ENCODE measurements around the gene OLFML2A.

- TF ChIP-seq, protein P1, sequence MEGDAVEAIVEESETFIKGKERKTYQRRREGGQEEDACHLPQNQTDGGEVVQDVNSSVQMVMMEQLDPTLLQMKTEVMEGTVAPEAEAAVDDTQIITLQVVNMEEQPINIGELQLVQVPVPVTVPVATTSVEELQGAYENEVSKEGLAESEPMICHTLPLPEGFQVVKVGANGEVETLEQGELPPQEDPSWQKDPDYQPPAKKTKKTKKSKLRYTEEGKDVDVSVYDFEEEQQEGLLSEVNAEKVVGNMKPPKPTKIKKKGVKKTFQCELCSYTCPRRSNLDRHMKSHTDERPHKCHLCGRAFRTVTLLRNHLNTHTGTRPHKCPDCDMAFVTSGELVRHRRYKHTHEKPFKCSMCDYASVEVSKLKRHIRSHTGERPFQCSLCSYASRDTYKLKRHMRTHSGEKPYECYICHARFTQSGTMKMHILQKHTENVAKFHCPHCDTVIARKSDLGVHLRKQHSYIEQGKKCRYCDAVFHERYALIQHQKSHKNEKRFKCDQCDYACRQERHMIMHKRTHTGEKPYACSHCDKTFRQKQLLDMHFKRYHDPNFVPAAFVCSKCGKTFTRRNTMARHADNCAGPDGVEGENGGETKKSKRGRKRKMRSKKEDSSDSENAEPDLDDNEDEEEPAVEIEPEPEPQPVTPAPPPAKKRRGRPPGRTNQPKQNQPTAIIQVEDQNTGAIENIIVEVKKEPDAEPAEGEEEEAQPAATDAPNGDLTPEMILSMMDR (conservative IDR thresholded peaks at IDR 0.05 in 1 of 2, IDR thresholded peaks at IDR 0.05 in 1 of 2; ENCODE audit: low read depth in 1 of 2, low read length in 2 of 2) = no peak
- TF ChIP-seq EZH2 (IDR thresholded peaks at IDR 0.05; ENCODE audit: low read length, missing control alignments) = no peak
Measured at GRCh38 chr9:124782661-124783574, 6.0 kb downstream of the OLFML2A start.

All from fibroblast of lung (primary cell).